ENCODE results near the gene IL22. TPM values are rescaled to one million over a fixed set of nuclear protein-coding genes. Genes with fewer than 3 reads are reported as not detected.

The IL22 gene
- total RNA-seq, 1 experiment from 2014 or later = not detected

Other genes with a start within 250 kb of the IL22 start
- gene IFNG, start 93.9 kb downstream of the IL22 start, total RNA-seq (2021) = 0.21 to 0.42 TPM (median 0.34 TPM) in 3 replicates
- gene IL26, start 27.8 kb downstream of the IL22 start, total RNA-seq (2021) = not detected in 3 replicates
- gene MDM1, start 78.8 kb upstream of the IL22 start, total RNA-seq (2021) = 9.1 to 12.5 TPM (median 11.0 TPM) in 3 replicates